Neural cell (in vitro differentiated cells): ENCODE data around the gene DMWD. TPM values are rescaled to one million over a fixed set of nuclear protein-coding genes. Genes with fewer than 3 reads are reported as not detected.

Experiments used
- H2AFZ ChIP-seq: fragments of 200-600, 300-800 bp; sonication (generic), shearing (Covaris generic); 2 replicates; pipeline ENCODE4 v1.6.0; 2014; ENCODE audit warnings: low read depth, mild to moderate bottlenecking, antibody characterized with exemption, low read length, moderate library complexity
- H3F3A ChIP-seq: fragments of 200-600 bp; shearing (Covaris generic); 2 replicates; pipeline ENCODE4 v1.6.1; 2016; ENCODE audit warnings: mild to moderate bottlenecking, moderate library complexity, mixed read lengths, antibody characterized with exemption, low read length; ENCODE audit not compliant: insufficient read depth, poor library complexity, severe bottlenecking
- H3K27ac ChIP-seq: fragments of 200-600, 300-800 bp; sonication (generic), shearing (Covaris generic); 2 replicates; pipeline ENCODE4 v1.5.1; 2014; ENCODE audit warnings: mild to moderate bottlenecking, low read length, moderate library complexity
- H3K27me3 ChIP-seq: fragments of 300-800, 200-600 bp; sonication (generic), shearing (Covaris generic); 2 replicates; pipeline ENCODE4 v1.6.0; 2014; ENCODE audit warnings: mild to moderate bottlenecking, low read depth, low read length, moderate library complexity; ENCODE audit not compliant: insufficient read depth
- H3K36me3 ChIP-seq: fragments of 300-800, 200-600 bp; sonication (generic), shearing (Covaris generic); 2 replicates; pipeline ENCODE4 v1.5.1; 2014; ENCODE audit warnings: mild to moderate bottlenecking, antibody characterized with exemption, low read length, moderate library complexity; ENCODE audit not compliant: insufficient read depth
- H3K4me2 ChIP-seq: fragments of 300-800, 200-600 bp; sonication (generic), shearing (Covaris generic); 2 replicates; pipeline ENCODE4 v1.6.0; 2014; ENCODE audit warnings: mild to moderate bottlenecking, low read length
- H3K4me3 ChIP-seq: fragments of 300-800, 200-600 bp; sonication (generic), shearing (Covaris generic); 2 replicates; pipeline ENCODE4 v1.5.1; 2014; ENCODE audit warnings: mild to moderate bottlenecking, low read length, moderate library complexity
- H3K79me2 ChIP-seq: fragments of 200-600 bp; shearing (Covaris generic); replicated peaks from 2 replicates; pipeline ENCODE4 v1.6.0; 2014; ENCODE audit warnings: mild to moderate bottlenecking, low read length, moderate library complexity; ENCODE audit not compliant: insufficient read depth
- H3K9ac ChIP-seq: fragments of 300-800, 200-600 bp; sonication (generic), shearing (Covaris generic); 2 replicates; pipeline ENCODE4 v1.6.1; 2016; ENCODE audit warnings: mild to moderate bottlenecking, low read length, mixed read lengths
- H3K9me2 ChIP-seq: fragments of 200-600 bp; shearing (Covaris generic); 2 replicates; pipeline ENCODE4 v1.6.1; 2016; ENCODE audit warnings: mild to moderate bottlenecking, low read length, mixed read lengths; ENCODE audit not compliant: insufficient read depth
- H3K9me3 ChIP-seq: fragments of 200-600, 300-800 bp; sonication (generic), shearing (Covaris generic); 2 replicates; pipeline ENCODE4 v1.6.1; 2016; ENCODE audit warnings: mild to moderate bottlenecking, mixed run types, low read length, moderate library complexity, mixed read lengths
- H4K20me1 ChIP-seq: fragments of 200-600 bp; shearing (Covaris generic); 2 replicates; pipeline ENCODE4 v1.6.1; 2016; ENCODE audit warnings: mild to moderate bottlenecking, mixed run types; ENCODE audit not compliant: insufficient read depth
- EP300 ChIP-seq: fragments of 450-650 bp; conservative IDR thresholded peaks from 2 replicates; pipeline ENCODE4 v1.6.1; 2014; ENCODE audit warnings: antibody characterized with exemption, mild to moderate bottlenecking, moderate library complexity; ENCODE audit not compliant: poor library complexity, severe bottlenecking
- EZH2 ChIP-seq: fragments of 200-600, 300-800 bp; shearing (Covaris generic), sonication (generic); IDR thresholded peaks from 2 replicates; pipeline ENCODE4 v1.6.1; 2014; ENCODE audit warnings: antibody characterized with exemption, low read length, borderline replicate concordance, mild to moderate bottlenecking; ENCODE audit not compliant: insufficient read depth, poor library complexity, severe bottlenecking
- MXI1 ChIP-seq: fragments of 450-650 bp; conservative IDR thresholded peaks from 2 replicates; pipeline ENCODE4 v1.6.1; 2014; ENCODE audit warnings: antibody characterized with exemption, mild to moderate bottlenecking; ENCODE audit not compliant: poor library complexity, severe bottlenecking
- POLR2AphosphoS5 ChIP-seq: IDR thresholded peaks from 2 replicates; pipeline ENCODE4 v1.6.1; 2012
- RAD21 ChIP-seq: fragments of 450-650 bp; conservative IDR thresholded peaks from 2 replicates; pipeline ENCODE4 v1.6.1; 2014; ENCODE audit warnings: antibody characterized with exemption, mild to moderate bottlenecking, moderate library complexity
- SMC3 ChIP-seq: fragments of 450-650 bp; conservative IDR thresholded peaks from 2 replicates; pipeline ENCODE4 v1.6.1; 2014; ENCODE audit warnings: antibody characterized with exemption, mild to moderate bottlenecking, moderate library complexity; ENCODE audit not compliant: poor library complexity
- TAF1 ChIP-seq: IDR thresholded peaks from 2 replicates; pipeline ENCODE4 v1.6.1; 2012; ENCODE audit warnings: low read depth
- polyA plus RNA-seq: library from polyadenylated mRNA; depleted of rRNA; stranded (reverse); fragments of >200 nt; gene quantifications from 2 replicates; pipeline ENCODE4 v1.2.3, GENCODE V29; 2014
- TF ChIP-seq, protein P1 (sequence below): IDR thresholded peaks from 2 replicates; pipeline ENCODE4 v1.6.1; 2012; ENCODE audit warnings: borderline replicate concordance
- TF ChIP-seq, protein P2 (sequence below): fragments of 450-650 bp; IDR thresholded peaks from 2 replicates; pipeline ENCODE4 v1.5.1; 2014; ENCODE audit warnings: antibody characterized with exemption, mild to moderate bottlenecking, moderate library complexity; ENCODE audit not compliant: poor library complexity, severe bottlenecking

DMWD gene
- polyA plus RNA-seq, 1 donor from 2014 or later: 20.4 TPM

DNA sequence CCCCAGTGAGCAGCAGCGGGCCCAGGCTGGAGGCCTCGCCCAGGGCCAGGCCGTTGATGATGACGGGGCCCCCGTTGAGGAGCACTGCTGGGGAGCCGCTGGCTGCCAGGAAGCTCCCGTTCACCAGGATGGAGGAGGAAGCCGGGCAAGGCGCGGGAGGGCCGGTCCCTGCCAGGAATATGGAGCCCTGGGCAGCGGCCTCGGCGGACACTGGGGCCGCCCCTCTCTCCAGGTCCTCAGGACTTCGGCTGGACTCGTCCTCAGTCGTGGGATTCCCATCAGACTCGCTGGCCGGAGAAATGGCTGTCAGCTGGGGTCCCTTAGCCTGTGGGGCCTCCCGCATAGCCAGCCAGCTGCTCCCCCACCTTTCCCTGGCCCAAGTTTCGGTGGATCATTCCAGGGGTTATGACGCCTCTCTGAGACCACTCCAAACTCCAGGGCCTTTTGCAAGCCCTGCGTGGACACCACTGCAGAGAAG, 25.7 kb downstream of the DMWD start:
- no peak overlapping the region for H2AFZ ChIP-seq
- no peaks in the 10 kb centered on the region for H3K9me3 ChIP-seq
- no peaks in the 10 kb centered on the region for H3K36me3 ChIP-seq
- H3K27me3 ChIP-seq: peaks cover 22% of the 10 kb centered on the region
- no peak overlapping the region for H3K27ac ChIP-seq
- no peaks in the 10 kb centered on the region for H3K79me2 ChIP-seq
- no peak overlapping the region for H3K4me3 ChIP-seq
- no peaks in the 10 kb centered on the region for H3K9me2 ChIP-seq
- no peaks in the 10 kb centered on the region for H3F3A ChIP-seq
- TF ChIP-seq MXI1 (no peak), POLR2AphosphoS5 (no peak), EZH2 (no peak), TAF1 (no peak), RAD21 (no peak), EP300 (no peak), SMC3 (no peak)
- TF ChIP-seq, protein P1, sequence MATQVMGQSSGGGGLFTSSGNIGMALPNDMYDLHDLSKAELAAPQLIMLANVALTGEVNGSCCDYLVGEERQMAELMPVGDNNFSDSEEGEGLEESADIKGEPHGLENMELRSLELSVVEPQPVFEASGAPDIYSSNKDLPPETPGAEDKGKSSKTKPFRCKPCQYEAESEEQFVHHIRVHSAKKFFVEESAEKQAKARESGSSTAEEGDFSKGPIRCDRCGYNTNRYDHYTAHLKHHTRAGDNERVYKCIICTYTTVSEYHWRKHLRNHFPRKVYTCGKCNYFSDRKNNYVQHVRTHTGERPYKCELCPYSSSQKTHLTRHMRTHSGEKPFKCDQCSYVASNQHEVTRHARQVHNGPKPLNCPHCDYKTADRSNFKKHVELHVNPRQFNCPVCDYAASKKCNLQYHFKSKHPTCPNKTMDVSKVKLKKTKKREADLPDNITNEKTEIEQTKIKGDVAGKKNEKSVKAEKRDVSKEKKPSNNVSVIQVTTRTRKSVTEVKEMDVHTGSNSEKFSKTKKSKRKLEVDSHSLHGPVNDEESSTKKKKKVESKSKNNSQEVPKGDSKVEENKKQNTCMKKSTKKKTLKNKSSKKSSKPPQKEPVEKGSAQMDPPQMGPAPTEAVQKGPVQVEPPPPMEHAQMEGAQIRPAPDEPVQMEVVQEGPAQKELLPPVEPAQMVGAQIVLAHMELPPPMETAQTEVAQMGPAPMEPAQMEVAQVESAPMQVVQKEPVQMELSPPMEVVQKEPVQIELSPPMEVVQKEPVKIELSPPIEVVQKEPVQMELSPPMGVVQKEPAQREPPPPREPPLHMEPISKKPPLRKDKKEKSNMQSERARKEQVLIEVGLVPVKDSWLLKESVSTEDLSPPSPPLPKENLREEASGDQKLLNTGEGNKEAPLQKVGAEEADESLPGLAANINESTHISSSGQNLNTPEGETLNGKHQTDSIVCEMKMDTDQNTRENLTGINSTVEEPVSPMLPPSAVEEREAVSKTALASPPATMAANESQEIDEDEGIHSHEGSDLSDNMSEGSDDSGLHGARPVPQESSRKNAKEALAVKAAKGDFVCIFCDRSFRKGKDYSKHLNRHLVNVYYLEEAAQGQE: no peak
- TF ChIP-seq, protein P2, sequence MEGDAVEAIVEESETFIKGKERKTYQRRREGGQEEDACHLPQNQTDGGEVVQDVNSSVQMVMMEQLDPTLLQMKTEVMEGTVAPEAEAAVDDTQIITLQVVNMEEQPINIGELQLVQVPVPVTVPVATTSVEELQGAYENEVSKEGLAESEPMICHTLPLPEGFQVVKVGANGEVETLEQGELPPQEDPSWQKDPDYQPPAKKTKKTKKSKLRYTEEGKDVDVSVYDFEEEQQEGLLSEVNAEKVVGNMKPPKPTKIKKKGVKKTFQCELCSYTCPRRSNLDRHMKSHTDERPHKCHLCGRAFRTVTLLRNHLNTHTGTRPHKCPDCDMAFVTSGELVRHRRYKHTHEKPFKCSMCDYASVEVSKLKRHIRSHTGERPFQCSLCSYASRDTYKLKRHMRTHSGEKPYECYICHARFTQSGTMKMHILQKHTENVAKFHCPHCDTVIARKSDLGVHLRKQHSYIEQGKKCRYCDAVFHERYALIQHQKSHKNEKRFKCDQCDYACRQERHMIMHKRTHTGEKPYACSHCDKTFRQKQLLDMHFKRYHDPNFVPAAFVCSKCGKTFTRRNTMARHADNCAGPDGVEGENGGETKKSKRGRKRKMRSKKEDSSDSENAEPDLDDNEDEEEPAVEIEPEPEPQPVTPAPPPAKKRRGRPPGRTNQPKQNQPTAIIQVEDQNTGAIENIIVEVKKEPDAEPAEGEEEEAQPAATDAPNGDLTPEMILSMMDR: no peak
- H3K9ac ChIP-seq: no peak overlapping the region
- H4K20me1 ChIP-seq: no peaks in the 10 kb centered on the region
- no peak overlapping the region for H3K4me2 ChIP-seq

DNA sequence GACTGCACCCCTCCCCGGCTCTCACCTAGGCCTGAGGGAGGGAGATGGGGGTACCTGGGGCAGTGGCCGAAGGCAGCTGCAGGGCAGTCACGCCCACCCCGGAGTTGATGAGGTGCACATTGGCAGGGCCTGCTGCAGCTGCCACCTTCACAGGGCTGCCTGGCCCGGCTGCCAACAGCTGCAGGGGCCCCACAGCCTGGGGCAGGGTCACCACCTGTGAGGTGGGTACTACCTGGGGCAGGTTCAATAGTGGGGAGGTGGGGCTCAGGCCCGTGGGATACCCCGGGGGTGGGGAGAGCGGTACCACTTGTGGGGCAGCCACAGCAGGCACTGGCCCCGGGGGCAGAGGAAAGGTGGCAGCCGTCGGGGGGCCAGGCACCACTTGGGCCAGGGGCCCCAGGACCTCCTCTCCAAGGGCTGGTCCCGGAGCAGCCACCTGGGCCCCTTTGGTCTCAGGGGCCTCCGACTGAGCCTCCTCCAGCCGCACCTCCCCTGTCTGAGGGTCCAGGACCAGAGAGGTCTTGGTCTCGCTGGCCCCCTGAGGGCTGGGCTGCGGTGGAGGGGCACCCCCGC, 26.3 kb downstream of the DMWD start:
- Histone ChIP-seq H3K4me2 (no peak overlapping the region), H3K79me2 (no peaks in the 10 kb centered on the region), H3K27ac (no peak overlapping the region), H4K20me1 (no peaks in the 10 kb centered on the region), H3K36me3 (no peaks in the 10 kb centered on the region), H2AFZ (no peak overlapping the region), H3K9ac (no peak overlapping the region), H3K4me3 (no peak overlapping the region), H3K27me3 (peaks cover 22% of the 10 kb centered on the region), H3F3A (no peaks in the 10 kb centered on the region), H3K9me3 (no peaks in the 10 kb centered on the region), H3K9me2 (no peaks in the 10 kb centered on the region)
- TF ChIP-seq, protein P1: no peak
- TF ChIP-seq TAF1 (no peak), RAD21 (no peak), POLR2AphosphoS5 (no peak), EP300 (no peak), SMC3 (no peak), EZH2 (no peak), MXI1 (no peak)
- TF ChIP-seq, protein P2: no peak
